Prostate gland (tissue), 2 donors: ENCODE results near the gene HSCB.

Experiments
- CTCF ChIP-seq, 4 experiments: fragments of 200-600 bp in 2 of 4; fragments of 450-650 bp in 2 of 4; sonication (generic) in 2 of 4; IDR thresholded peaks; 1 replicate in 3 of 4; 2 replicates in 1 of 4; pipeline ENCODE4 v1.5.1; 2016 to 2019; ENCODE audit warnings: antibody characterized with exemption in 4 of 4, mild to moderate bottlenecking in 2 of 4, moderate library complexity in 2 of 4
- POLR2A ChIP-seq: fragments of 450-650 bp; IDR thresholded peaks from one replicate; pipeline ENCODE4 v1.6.1; 2016; ENCODE audit warnings: antibody characterized with exemption, mild to moderate bottlenecking

- TF ChIP-seq CTCF (IDR thresholded peaks at IDR 0.05) (no peak), POLR2A (no peak)
Measured at GRCh38 chr22:28761449-28761755, 19.6 kb downstream of the HSCB start.
